Astrocyte of the spinal cord (primary cell): ENCODE results near the gene CABCOCO1.

Experiments
- DNase-seq: peaks from one replicate; pipeline ENCODE4 v3.0.0; 2011; ENCODE audit warnings: low read depth, low spot score
- H3K4me3 ChIP-seq: 2 replicates; pipeline ENCODE4 v1.5.1; 2011; ENCODE audit warnings: low read depth, mild to moderate bottlenecking, low read length, moderate library complexity
- in situ Hi-C: cut with HindIII; loops from 2 replicates; pipeline ENCODE4 v1.10.0; 2017; ENCODE audit warnings: low sequenced_read_pairs
- TF ChIP-seq, protein P1 (sequence below): IDR thresholded peaks from 2 replicates; pipeline ENCODE4 v1.5.1; 2012; ENCODE audit warnings: low read depth, mild to moderate bottlenecking, low read length, inconsistent platforms

Gene CABCOCO1

DNA sequence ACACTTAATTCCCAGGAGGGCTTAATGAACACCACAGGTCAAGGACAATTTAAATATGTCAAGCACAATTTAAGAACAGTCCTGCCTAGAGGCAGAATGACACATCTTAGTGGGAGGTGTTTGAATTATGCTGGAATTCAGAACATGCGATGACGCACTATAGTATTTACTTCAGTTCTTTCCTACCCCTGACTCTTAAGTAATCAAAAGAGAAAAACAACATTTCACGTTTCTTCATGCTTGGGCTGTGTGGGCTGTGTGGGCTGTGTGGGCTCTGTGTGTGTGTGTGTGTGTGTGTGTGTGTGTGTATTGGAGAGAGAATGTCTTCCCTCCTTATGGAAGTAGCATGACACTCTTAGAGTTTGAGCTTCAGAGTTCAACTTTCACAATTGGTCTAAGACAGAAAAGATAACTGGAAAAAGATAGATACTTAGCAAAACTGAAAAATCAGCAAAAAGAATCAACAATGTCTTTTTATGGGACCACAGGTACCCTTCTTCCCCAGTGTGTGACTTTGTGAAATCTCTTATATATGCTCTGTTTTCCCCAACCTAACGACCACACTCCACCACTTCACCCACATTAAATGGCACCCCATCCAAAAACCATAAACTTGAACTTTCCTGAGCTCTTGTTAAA is 33.7 kb upstream of the CABCOCO1 start:
- peak; percentile 90 for DNase-seq
- no peak overlapping the region for H3K4me3 ChIP-seq
- in situ Hi-C loops, result no loop called here
- TF ChIP-seq, protein P1, sequence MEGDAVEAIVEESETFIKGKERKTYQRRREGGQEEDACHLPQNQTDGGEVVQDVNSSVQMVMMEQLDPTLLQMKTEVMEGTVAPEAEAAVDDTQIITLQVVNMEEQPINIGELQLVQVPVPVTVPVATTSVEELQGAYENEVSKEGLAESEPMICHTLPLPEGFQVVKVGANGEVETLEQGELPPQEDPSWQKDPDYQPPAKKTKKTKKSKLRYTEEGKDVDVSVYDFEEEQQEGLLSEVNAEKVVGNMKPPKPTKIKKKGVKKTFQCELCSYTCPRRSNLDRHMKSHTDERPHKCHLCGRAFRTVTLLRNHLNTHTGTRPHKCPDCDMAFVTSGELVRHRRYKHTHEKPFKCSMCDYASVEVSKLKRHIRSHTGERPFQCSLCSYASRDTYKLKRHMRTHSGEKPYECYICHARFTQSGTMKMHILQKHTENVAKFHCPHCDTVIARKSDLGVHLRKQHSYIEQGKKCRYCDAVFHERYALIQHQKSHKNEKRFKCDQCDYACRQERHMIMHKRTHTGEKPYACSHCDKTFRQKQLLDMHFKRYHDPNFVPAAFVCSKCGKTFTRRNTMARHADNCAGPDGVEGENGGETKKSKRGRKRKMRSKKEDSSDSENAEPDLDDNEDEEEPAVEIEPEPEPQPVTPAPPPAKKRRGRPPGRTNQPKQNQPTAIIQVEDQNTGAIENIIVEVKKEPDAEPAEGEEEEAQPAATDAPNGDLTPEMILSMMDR, result no peak

DNA sequence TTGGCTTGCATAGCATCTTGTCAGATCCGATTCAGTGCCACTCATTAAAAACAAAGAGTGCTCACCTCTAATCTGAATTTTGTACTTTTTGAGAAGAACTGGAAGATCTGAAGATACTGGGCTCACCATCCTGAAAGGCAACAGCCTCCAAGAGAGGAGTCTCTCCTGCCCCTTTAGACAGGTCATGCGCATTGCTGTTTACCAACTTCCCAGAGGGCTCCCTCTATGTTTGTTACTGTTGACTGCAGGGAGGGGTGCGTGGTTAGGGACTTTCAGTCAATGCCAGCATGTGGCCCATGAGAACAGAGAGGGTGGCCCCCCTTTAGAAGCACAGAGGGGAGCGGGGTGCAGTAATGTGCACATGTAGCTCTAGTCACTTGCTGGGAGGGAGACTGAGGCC is 33.2 kb upstream of the CABCOCO1 start:
- TF ChIP-seq, protein P1, result no peak
- no peak for DNase-seq
- no peak overlapping the region for H3K4me3 ChIP-seq
- in situ Hi-C loops, result no loop called here

DNA sequence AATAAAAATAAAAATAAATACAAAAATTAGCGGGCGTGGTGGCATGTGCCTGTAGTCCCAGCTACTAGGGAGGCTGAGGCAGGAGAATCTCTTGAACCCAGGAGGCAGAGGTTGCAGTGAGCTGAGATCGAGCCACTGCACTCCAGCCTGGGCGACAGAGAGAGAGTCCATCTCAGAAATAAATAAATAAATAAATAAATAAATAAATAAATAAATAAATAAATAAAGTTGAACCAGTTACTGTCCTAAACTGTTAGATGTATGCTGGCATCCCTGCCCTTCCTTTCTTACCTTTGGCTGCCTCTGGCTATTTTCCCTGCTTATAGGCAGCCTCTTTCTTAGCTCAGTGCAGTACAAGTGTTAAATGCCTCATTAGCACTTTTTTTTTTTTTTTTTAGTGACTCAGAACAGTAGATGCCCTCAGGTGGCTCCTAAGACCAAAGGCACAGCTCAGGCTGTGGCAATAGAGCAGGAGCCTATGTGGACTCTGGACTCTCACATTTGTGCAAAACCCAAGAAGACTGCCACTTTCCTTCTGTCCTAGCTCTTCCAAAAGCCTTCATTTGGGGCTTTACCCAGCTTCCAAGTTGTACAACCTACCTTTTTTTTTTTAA is 30.6 kb upstream of the CABCOCO1 start:
- TF ChIP-seq, protein P1, result no peak
- DNase-seq, result no peak
- H3K4me3 ChIP-seq, result no peak overlapping the region
- in situ Hi-C loops, result no loop called here

DNA sequence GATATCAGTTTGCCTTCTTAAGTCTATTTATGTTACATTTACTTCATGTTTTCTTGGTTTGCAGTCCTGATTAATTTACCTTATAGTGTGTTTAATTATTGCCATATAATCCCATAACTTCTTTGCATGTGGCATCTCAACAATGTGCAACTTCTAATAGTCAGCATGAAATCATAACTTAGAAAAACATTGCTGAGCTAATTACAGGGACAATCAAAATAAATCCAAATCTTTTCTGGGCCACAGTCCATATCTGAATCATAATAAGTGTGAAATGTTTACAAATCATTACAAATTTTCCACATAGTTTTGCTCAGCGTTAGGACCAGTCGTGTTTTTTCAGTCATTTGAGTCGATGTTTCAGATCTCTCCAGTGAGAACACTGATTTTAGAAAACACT is 29.1 kb upstream of the CABCOCO1 start:
- in situ Hi-C loops, result no loop called here
- H3K4me3 ChIP-seq, result no peak overlapping the region
- DNase-seq, result peak; percentile 33
- TF ChIP-seq, protein P1, result no peak

DNA sequence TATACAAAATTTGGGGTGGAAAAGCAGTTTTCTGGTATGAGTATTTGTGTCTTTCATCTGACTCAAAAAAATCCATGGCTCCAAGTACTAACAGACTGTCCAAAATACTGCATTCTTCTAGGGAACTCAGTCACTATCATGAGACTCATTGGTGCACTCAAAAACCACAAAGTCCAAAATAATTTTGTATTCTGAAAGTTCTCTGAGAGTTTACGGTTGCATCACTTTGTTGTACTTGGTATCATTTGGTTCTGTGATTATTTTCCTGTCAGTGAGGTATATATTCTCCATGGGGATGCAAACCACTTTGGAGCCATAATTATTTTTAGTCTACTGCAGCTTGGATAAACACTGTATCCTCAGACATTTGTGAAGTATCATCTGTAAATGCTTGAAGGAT is 28.0 kb upstream of the CABCOCO1 start:
- peak; percentile 63 for DNase-seq
- in situ Hi-C loops, result no loop called here
- H3K4me3 ChIP-seq, result no peak overlapping the region
- TF ChIP-seq, protein P1, result no peak

DNA sequence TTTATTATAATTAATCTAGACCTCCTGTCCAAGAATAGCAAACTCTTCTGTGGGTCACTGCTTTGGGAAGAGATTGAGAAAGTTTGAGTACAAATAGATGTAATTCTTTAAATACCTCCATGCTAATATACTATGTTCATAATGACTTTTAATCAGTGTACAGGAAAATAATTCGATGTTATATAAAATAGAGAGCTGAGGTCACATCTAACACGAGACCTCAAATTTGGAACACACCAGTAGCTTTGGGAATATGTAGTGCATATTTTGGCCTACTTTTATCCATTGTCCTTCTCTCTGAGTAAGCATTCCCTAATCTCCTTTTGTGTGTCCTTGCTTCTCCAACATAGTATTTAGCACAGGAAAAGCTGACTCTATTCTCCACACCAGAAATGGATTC is 27.3 kb upstream of the CABCOCO1 start:
- H3K4me3 ChIP-seq, result no peak overlapping the region
- DNase-seq, result peak; percentile 19
- TF ChIP-seq, protein P1, result no peak
- in situ Hi-C loops, result no loop called here
